ENCODE data around the gene GPR161. TPM values are rescaled to one million over a fixed set of nuclear protein-coding genes. Genes with fewer than 3 reads are reported as not detected.

Gene GPR161
- total RNA-seq, 1 experiment from 2014 or later, result 2.4 TPM

DNA sequence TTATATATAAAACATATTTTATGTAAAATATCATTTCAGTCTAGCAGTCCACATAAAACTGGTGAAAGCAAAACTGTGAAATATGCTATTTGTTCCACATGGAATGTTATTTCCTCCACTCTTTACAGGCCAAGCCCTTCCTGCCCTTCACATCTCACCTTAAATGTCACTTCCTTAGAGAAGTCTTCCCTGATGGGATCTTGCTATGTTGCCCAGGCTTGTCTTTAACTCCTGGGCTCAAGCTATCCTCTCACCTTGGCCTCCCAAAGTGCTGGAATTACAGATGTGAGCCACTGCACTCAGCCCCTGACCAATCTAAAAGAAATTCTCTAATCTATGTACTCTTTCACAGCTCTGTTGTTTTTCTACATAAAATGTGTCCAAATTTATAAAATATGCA lies 2.3 kb upstream of the GPR161 start:
- ChIA-PET POLR2A (no interaction called here), CTCF (interaction anchor here (0.5 kb wide), 1 partner anchor 422 kb away, joined by 10 read pairs; no protein-coding TSS in a partner anchor)
- in situ Hi-C loops (cut with HindIII; ENCODE audit: low pct_unique_long_range_greater_than_20kb, low sequenced_read_pairs), result no loop called here
- DNase-seq (ENCODE audit: low read depth, low spot score) (no peak), ATAC-seq (no peak)
- H3K9me3 ChIP-seq (ENCODE audit: control insufficient read depth, insufficient read depth, low read depth, low read length), result no peaks in the 10 kb centered on the region
- TF ChIP-seq, protein P1, sequence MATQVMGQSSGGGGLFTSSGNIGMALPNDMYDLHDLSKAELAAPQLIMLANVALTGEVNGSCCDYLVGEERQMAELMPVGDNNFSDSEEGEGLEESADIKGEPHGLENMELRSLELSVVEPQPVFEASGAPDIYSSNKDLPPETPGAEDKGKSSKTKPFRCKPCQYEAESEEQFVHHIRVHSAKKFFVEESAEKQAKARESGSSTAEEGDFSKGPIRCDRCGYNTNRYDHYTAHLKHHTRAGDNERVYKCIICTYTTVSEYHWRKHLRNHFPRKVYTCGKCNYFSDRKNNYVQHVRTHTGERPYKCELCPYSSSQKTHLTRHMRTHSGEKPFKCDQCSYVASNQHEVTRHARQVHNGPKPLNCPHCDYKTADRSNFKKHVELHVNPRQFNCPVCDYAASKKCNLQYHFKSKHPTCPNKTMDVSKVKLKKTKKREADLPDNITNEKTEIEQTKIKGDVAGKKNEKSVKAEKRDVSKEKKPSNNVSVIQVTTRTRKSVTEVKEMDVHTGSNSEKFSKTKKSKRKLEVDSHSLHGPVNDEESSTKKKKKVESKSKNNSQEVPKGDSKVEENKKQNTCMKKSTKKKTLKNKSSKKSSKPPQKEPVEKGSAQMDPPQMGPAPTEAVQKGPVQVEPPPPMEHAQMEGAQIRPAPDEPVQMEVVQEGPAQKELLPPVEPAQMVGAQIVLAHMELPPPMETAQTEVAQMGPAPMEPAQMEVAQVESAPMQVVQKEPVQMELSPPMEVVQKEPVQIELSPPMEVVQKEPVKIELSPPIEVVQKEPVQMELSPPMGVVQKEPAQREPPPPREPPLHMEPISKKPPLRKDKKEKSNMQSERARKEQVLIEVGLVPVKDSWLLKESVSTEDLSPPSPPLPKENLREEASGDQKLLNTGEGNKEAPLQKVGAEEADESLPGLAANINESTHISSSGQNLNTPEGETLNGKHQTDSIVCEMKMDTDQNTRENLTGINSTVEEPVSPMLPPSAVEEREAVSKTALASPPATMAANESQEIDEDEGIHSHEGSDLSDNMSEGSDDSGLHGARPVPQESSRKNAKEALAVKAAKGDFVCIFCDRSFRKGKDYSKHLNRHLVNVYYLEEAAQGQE (IDR thresholded peaks at IDR 0.05; ENCODE audit: insufficient read depth in 1 of 2, low read depth in 2 of 2, low read length in 1 of 2), result no peak
- TF ChIP-seq, protein P2, sequence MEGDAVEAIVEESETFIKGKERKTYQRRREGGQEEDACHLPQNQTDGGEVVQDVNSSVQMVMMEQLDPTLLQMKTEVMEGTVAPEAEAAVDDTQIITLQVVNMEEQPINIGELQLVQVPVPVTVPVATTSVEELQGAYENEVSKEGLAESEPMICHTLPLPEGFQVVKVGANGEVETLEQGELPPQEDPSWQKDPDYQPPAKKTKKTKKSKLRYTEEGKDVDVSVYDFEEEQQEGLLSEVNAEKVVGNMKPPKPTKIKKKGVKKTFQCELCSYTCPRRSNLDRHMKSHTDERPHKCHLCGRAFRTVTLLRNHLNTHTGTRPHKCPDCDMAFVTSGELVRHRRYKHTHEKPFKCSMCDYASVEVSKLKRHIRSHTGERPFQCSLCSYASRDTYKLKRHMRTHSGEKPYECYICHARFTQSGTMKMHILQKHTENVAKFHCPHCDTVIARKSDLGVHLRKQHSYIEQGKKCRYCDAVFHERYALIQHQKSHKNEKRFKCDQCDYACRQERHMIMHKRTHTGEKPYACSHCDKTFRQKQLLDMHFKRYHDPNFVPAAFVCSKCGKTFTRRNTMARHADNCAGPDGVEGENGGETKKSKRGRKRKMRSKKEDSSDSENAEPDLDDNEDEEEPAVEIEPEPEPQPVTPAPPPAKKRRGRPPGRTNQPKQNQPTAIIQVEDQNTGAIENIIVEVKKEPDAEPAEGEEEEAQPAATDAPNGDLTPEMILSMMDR (IDR thresholded peaks at IDR 0.05), result no peak
- TF ChIP-seq TCF7L2 (IDR thresholded peaks at IDR 0.05; ENCODE audit: low read depth, low read length) (no peak), SIN3A (IDR thresholded peaks at IDR 0.05; ENCODE audit: borderline replicate concordance, insufficient read depth, low read depth, low read length) (no peak), POLR2AphosphoS5 (IDR thresholded peaks at IDR 0.05; ENCODE audit: low read depth, low read length) (no peak)
- peaks cover 25% of the 10 kb centered on the region for H3K27me3 ChIP-seq (ENCODE audit: control insufficient read depth, insufficient read depth, low read length)
- peaks cover 14% of the 10 kb centered on the region for H3K4me1 ChIP-seq (ENCODE audit: control insufficient read depth, insufficient read depth, low read length)
- H3K27ac ChIP-seq (ENCODE audit: low read length), result no peak overlapping the region
- no peaks in the 10 kb centered on the region for H3K36me3 ChIP-seq (ENCODE audit: control insufficient read depth, insufficient read depth, low read length)
- H3K4me3 ChIP-seq (ENCODE audit: low read depth in 2 of 2, low read length in 2 of 2), result no peak overlapping the region
- intact Hi-C loops (cut with micrococcal nuclease; ENCODE audit: unreplicated experiment), result no loop called here
- BruUV-seq (replicated peaks), result no TSS peak

DNA sequence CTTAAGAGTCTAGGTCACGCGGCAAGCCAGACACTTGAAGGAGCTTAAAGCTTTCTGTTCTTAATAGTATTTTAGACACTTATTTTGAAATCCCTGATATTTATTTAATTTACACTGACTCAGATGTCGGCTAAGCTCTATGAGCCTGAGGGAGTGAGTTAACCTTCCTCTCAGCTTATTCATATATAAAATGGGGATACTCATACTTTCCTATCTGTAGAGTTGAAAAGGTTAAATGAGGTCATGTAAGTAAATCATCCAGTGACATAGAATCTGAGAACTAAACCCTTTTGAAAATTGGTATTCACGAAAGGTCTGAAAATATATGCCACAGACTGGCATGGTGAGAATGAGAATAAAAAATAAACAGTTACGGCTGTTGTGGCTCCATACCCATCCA lies 1.4 kb upstream of the GPR161 start:
- TF ChIP-seq, protein P1 (IDR thresholded peaks at IDR 0.05; ENCODE audit: insufficient read depth in 1 of 2, low read depth in 2 of 2, low read length in 1 of 2), result no peak
- TF ChIP-seq, protein P2 (IDR thresholded peaks at IDR 0.05), result no peak
- TF ChIP-seq TCF7L2 (IDR thresholded peaks at IDR 0.05; ENCODE audit: low read depth, low read length) (no peak), POLR2AphosphoS5 (IDR thresholded peaks at IDR 0.05; ENCODE audit: low read depth, low read length) (no peak), SIN3A (IDR thresholded peaks at IDR 0.05; ENCODE audit: borderline replicate concordance, insufficient read depth, low read depth, low read length) (no peak)
- in situ Hi-C loops (cut with HindIII; ENCODE audit: low pct_unique_long_range_greater_than_20kb, low sequenced_read_pairs) (no loop called here), intact Hi-C loops (cut with micrococcal nuclease; ENCODE audit: unreplicated experiment) (no loop called here)
- no TSS peak for BruUV-seq (replicated peaks)
- no peak overlapping the region; a peak in 1 of 4 replicates for H3K4me3 ChIP-seq (ENCODE audit: low read depth in 2 of 2, low read length in 2 of 2)
- H3K9me3 ChIP-seq (ENCODE audit: control insufficient read depth, insufficient read depth, low read depth, low read length), result no peaks in the 10 kb centered on the region
- H3K27me3 ChIP-seq (ENCODE audit: control insufficient read depth, insufficient read depth, low read length), result peaks cover 31% of the 10 kb centered on the region
- ATAC-seq, result no peak
- no peaks in the 10 kb centered on the region for H3K36me3 ChIP-seq (ENCODE audit: control insufficient read depth, insufficient read depth, low read length)
- ChIA-PET POLR2A (no interaction called here), CTCF (no interaction called here)
- H3K27ac ChIP-seq (ENCODE audit: low read length), result no peak overlapping the region
- no peak for DNase-seq (ENCODE audit: low read depth, low spot score)
- H3K4me1 ChIP-seq (ENCODE audit: control insufficient read depth, insufficient read depth, low read length), result peaks cover 14% of the 10 kb centered on the region
